Testis (tissue), 2 donors: ENCODE results near the gene MBOAT7.

Source experiments
- POLR2A ChIP-seq: fragments of 450-650 bp; IDR thresholded peaks from one replicate; pipeline ENCODE4 v1.6.1; 2017; ENCODE audit warnings: antibody characterized with exemption, mild to moderate bottlenecking, moderate library complexity
- TF ChIP-seq, protein P1 (sequence below), 3 experiments: fragments of 450-650 bp in 2 of 3; fragments of 200-600 bp in 1 of 3; sonication (generic) in 1 of 3; IDR thresholded peaks; one replicate each; pipeline ENCODE4 v1.5.1; 2016 to 2019; ENCODE audit warnings: antibody characterized with exemption in 3 of 3, mild to moderate bottlenecking in 2 of 3, moderate library complexity in 1 of 3

DNA sequence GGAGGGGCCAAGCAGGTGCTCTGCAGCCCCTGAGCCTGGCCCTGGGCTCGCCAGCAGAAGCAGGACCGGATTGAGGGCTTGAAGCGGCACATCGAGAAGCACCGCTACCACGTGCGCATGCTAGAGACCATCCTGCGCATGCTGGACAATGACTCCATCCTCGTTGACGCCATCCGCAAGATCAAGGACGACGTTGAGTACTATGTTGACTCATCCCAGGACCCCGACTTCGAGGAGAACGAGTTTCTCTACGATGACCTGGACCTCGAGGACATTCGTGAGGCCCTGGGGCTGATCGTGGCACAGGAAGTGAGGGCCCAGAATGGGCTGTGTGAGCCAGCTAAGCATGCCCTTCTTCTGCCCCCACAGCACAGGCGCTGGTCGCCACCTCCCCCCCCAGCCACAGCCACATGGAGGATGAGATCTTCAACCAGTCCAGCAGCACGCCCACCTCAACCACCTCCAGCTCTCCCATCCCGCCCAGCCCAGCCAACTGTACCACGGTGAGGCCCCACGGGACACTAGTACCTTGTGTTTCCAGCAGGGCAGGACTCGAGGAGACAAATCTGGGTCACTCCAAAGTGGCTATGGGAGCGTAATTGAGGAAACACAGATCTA is 43.7 kb downstream of the MBOAT7 start:
- TF ChIP-seq, protein P1, sequence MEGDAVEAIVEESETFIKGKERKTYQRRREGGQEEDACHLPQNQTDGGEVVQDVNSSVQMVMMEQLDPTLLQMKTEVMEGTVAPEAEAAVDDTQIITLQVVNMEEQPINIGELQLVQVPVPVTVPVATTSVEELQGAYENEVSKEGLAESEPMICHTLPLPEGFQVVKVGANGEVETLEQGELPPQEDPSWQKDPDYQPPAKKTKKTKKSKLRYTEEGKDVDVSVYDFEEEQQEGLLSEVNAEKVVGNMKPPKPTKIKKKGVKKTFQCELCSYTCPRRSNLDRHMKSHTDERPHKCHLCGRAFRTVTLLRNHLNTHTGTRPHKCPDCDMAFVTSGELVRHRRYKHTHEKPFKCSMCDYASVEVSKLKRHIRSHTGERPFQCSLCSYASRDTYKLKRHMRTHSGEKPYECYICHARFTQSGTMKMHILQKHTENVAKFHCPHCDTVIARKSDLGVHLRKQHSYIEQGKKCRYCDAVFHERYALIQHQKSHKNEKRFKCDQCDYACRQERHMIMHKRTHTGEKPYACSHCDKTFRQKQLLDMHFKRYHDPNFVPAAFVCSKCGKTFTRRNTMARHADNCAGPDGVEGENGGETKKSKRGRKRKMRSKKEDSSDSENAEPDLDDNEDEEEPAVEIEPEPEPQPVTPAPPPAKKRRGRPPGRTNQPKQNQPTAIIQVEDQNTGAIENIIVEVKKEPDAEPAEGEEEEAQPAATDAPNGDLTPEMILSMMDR (IDR thresholded peaks at IDR 0.05): no peak
- TF ChIP-seq POLR2A: no peak
